SK-N-SH (cell line): ENCODE measurements around the gene TRPV6.

Source experiments
- CHD2 ChIP-seq: fragments of 150-350 bp; IDR thresholded peaks from 2 replicates; pipeline ENCODE4 v1.6.1; 2018; ENCODE audit warnings: low read length; ENCODE audit not compliant: partially characterized antibody
- EP300 ChIP-seq, 2 experiments: IDR thresholded peaks; 2 replicates each; pipeline versions ENCODE4 v1.4.0 to v1.6.1; 2012; ENCODE audit warnings: borderline replicate concordance in 1 of 2, low read depth in 1 of 2, low read length in 1 of 2
- FOXJ3 ChIP-seq: sonication (generic); formaldehyde crosslinking; IDR thresholded peaks from 2 replicates; pipeline ENCODE4 v1.5.1; 2020; ENCODE audit warnings: mild to moderate bottlenecking, missing genetic modification reagents
- POLR2AphosphoS5 ChIP-seq: IDR thresholded peaks from 2 replicates; pipeline ENCODE4 v1.6.1; 2012; ENCODE audit warnings: low read depth, low read length
- TAF1 ChIP-seq: IDR thresholded peaks from 2 replicates; pipeline ENCODE4 v1.6.1; 2012; ENCODE audit warnings: low read depth, mild to moderate bottlenecking, low read length, moderate library complexity, borderline replicate concordance
- TF ChIP-seq, protein P1 (sequence below): IDR thresholded peaks from 2 replicates; pipeline ENCODE4 v1.4.0; 2012; ENCODE audit warnings: low read depth
- TF ChIP-seq, protein P2 (sequence below): IDR thresholded peaks from 2 replicates; pipeline ENCODE4 v1.6.1; 2012; ENCODE audit warnings: mild to moderate bottlenecking, low read depth, low read length, moderate library complexity

DNA sequence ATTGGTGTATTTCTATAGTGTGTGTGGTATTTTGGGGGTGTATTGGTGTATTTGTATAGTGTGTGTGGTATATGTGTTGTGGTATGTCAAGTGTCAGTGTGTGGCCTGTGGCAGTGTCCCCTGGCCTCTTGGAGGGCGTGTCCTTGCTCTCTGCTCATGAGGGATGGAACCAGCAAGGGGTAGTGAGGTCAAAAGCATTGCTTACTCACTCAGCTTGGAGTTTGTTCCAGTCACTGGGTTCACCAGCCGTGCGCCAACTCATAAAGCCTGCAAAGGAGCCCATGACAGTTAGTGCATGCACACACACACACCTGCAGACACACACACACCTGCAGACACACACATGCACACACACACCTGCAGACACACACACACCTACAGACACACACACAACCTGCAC lies 4.3 kb upstream of the TRPV6 start:
- no peak for TF ChIP-seq CHD2
- TF ChIP-seq, protein P1, sequence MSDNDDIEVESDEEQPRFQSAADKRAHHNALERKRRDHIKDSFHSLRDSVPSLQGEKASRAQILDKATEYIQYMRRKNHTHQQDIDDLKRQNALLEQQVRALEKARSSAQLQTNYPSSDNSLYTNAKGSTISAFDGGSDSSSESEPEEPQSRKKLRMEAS, result no peak
- no peak for TF ChIP-seq TAF1
- no peak for TF ChIP-seq FOXJ3 (CRISPR knock-in tag)
- TF ChIP-seq POLR2AphosphoS5, result no peak
- TF ChIP-seq EP300 (IDR thresholded peaks at IDR 0.05; ENCODE audit: borderline replicate concordance in 1 of 2, low read depth in 1 of 2, low read length in 1 of 2), result no peak
- TF ChIP-seq, protein P2, sequence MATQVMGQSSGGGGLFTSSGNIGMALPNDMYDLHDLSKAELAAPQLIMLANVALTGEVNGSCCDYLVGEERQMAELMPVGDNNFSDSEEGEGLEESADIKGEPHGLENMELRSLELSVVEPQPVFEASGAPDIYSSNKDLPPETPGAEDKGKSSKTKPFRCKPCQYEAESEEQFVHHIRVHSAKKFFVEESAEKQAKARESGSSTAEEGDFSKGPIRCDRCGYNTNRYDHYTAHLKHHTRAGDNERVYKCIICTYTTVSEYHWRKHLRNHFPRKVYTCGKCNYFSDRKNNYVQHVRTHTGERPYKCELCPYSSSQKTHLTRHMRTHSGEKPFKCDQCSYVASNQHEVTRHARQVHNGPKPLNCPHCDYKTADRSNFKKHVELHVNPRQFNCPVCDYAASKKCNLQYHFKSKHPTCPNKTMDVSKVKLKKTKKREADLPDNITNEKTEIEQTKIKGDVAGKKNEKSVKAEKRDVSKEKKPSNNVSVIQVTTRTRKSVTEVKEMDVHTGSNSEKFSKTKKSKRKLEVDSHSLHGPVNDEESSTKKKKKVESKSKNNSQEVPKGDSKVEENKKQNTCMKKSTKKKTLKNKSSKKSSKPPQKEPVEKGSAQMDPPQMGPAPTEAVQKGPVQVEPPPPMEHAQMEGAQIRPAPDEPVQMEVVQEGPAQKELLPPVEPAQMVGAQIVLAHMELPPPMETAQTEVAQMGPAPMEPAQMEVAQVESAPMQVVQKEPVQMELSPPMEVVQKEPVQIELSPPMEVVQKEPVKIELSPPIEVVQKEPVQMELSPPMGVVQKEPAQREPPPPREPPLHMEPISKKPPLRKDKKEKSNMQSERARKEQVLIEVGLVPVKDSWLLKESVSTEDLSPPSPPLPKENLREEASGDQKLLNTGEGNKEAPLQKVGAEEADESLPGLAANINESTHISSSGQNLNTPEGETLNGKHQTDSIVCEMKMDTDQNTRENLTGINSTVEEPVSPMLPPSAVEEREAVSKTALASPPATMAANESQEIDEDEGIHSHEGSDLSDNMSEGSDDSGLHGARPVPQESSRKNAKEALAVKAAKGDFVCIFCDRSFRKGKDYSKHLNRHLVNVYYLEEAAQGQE, result no peak
